ENCODE results near the gene NOTCH1.

NOTCH1 gene

GRCh38 chr9:136506425-136506824, 39.4 kb downstream of the NOTCH1 start:
- TF ChIP-seq GLIS3 (CRISPR knock-in tag; IDR thresholded peaks at IDR 0.05) (no peak), POU6F1 (CRISPR knock-in tag; IDR thresholded peaks at IDR 0.05; ENCODE audit: borderline replicate concordance, low read depth) (no peak), SNAI2 (CRISPR knock-in tag; IDR thresholded peaks at IDR 0.05) (no peak), ARNTL (CRISPR knock-in tag; IDR thresholded peaks at IDR 0.05; ENCODE audit: borderline replicate concordance, low read depth) (no peak), PATZ1 (CRISPR knock-in tag; IDR thresholded peaks at IDR 0.05; ENCODE audit: borderline replicate concordance) (no peak), CSRNP3 (CRISPR knock-in tag; IDR thresholded peaks at IDR 0.05) (no peak), ZFP30 (CRISPR knock-in tag; IDR thresholded peaks at IDR 0.05) (no peak), CSDC2 (CRISPR knock-in tag; IDR thresholded peaks at IDR 0.05) (no peak), ZNF70 (CRISPR knock-in tag; IDR thresholded peaks at IDR 0.05) (no peak), TOX (CRISPR knock-in tag; IDR thresholded peaks at IDR 0.05; ENCODE audit: borderline replicate concordance) (no peak), ZFP3 (CRISPR knock-in tag; IDR thresholded peaks at IDR 0.05) (no peak), TCF4 (CRISPR knock-in tag; IDR thresholded peaks at IDR 0.05; ENCODE audit: borderline replicate concordance) (no peak)
- ATAC-seq, result no peak

- no peak for ATAC-seq
- no peak for TF ChIP-seq GLIS3 (CRISPR knock-in tag; IDR thresholded peaks at IDR 0.05)
- TF ChIP-seq OSR1 (CRISPR knock-in tag; IDR thresholded peaks at IDR 0.05), result no peak
- no peak for TF ChIP-seq PPARA (CRISPR knock-in tag; IDR thresholded peaks at IDR 0.05; ENCODE audit: borderline replicate concordance)
- no peak for TF ChIP-seq PATZ1 (CRISPR knock-in tag; IDR thresholded peaks at IDR 0.05; ENCODE audit: borderline replicate concordance)
- TF ChIP-seq ZNF565 (CRISPR knock-in tag; conservative IDR thresholded peaks at IDR 0.05; ENCODE audit: low read depth), result no peak
- no peak for TF ChIP-seq ZNF8 (CRISPR knock-in tag; IDR thresholded peaks at IDR 0.05)
- no peak for TF ChIP-seq ISL1 (CRISPR knock-in tag; IDR thresholded peaks at IDR 0.05)
- no peak for TF ChIP-seq TCF4 (CRISPR knock-in tag; IDR thresholded peaks at IDR 0.05; ENCODE audit: borderline replicate concordance)
- no peak for TF ChIP-seq CSDC2 (CRISPR knock-in tag; IDR thresholded peaks at IDR 0.05)
- TF ChIP-seq ZC3H10 (CRISPR knock-in tag; IDR thresholded peaks at IDR 0.05), result no peak
- TF ChIP-seq TSHZ2 (CRISPR knock-in tag; IDR thresholded peaks at IDR 0.05), result no peak
- no peak for TF ChIP-seq TOX (CRISPR knock-in tag; IDR thresholded peaks at IDR 0.05; ENCODE audit: borderline replicate concordance)
These were observed 40.1 kb downstream of the NOTCH1 start for GRCh38 chr9:136505406-136506403.

All from SK-N-SH treated with all-trans-retinoic acid at 6 μM for 48 hours (cell line).